Astrocyte of the cerebellum (primary cell): ENCODE data around the gene ADD1.

ENCODE experiments used
- DNase-seq: peaks from one replicate; pipeline ENCODE4 v3.0.0-alpha.2; 2011; ENCODE audit warnings: low read depth
- H3K4me3 ChIP-seq: 2 replicates; pipeline ENCODE4 v1.5.1; 2011; ENCODE audit warnings: mild to moderate bottlenecking, low read depth, low read length, moderate library complexity
- in situ Hi-C: cut with HindIII; loops from 2 replicates; pipeline ENCODE4 v1.10.0; 2017; ENCODE audit warnings: low sequenced_read_pairs
- TF ChIP-seq, protein P1 (sequence below): IDR thresholded peaks from 2 replicates; pipeline ENCODE4 v1.5.1; 2012; ENCODE audit warnings: low read length, low read depth, moderate library complexity, mild to moderate bottlenecking; ENCODE audit errors: missing control alignments

Gene ADD1

DNA sequence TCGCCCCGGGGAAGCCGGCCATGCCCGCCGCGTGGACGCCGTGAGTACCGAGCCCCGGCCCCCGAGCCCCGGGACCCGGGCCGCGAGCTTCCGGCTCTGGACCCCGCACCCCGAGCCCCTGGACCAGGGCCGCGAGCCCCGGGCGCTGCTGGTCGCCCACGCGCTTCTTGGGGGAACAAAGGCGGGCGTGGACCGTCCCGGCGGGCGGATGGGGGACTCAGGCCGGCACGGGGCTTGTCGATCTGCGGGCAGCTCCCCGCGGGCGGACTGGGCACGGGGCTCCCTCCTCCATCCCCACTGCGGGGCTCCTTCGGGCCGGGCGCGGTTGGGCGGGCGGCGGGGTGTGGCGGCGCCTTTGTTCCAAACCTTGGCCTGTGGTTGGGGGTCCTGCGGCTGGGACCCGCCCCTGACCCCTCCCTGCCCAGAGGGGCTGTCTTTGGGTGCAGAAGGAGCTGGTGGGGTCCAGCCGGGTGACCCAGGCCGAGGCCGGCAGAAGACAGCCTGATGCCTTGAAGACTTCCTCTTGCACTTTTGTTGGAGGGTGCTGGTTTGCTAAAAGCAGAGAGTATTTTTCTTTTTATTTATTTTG lies 25.2 kb upstream of the ADD1 start:
- peak overlapping the region; percentile 51 for H3K4me3 ChIP-seq
- DNase-seq, result no peak
- in situ Hi-C loops, result no loop called here

DNA sequence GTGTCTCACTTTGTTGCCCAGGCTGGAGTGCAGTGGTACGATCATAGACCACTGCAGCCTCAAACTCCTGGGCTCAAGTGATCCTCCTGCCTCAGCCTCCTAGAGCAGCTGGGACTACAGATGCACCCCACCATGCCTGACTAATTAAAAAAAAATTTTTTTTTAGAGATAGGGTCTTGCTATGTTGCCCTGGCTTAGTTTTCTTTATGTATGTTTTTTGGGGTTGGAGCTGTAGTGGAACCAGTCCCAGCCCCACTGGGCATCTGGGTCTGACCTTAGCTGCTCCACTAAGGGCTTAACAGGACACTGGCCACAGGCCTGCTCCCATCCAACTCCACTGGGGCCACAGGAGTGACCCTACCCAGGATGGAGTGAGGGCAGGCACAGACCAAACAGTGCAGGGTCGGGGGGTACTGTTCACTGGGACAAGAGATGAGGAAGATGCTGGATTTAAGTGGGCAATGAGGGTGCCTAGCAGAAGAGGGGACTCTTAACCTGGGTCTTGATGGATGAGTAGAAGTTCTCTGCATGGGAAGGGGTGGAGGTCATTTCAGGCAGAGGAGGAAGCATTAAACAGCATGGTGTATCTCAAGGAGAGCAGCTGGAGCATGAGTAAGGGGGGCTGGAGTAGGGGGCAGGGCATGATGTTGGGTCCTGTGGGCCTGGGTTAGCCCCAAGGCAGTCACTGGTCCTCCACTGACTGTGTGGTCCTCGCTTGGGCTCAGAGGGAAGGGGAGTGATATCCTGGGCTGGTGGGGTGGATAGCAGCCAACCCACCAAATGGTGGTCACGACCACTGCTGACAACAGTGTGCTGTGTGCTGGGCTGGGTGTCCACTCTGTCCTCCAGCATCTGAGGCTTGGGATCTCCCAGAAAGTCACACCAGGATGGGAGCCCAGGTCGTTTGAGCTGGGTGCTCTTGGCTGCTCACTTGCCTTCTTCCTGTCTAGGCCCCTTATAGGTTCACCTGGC lies 24.1 kb upstream of the ADD1 start:
- in situ Hi-C loops, result no loop called here
- DNase-seq, result no peak
- H3K4me3 ChIP-seq, result peak overlapping the region; percentile 51
- TF ChIP-seq, protein P1, sequence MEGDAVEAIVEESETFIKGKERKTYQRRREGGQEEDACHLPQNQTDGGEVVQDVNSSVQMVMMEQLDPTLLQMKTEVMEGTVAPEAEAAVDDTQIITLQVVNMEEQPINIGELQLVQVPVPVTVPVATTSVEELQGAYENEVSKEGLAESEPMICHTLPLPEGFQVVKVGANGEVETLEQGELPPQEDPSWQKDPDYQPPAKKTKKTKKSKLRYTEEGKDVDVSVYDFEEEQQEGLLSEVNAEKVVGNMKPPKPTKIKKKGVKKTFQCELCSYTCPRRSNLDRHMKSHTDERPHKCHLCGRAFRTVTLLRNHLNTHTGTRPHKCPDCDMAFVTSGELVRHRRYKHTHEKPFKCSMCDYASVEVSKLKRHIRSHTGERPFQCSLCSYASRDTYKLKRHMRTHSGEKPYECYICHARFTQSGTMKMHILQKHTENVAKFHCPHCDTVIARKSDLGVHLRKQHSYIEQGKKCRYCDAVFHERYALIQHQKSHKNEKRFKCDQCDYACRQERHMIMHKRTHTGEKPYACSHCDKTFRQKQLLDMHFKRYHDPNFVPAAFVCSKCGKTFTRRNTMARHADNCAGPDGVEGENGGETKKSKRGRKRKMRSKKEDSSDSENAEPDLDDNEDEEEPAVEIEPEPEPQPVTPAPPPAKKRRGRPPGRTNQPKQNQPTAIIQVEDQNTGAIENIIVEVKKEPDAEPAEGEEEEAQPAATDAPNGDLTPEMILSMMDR, result no peak

More for the DNA sequence above, 25.2 kb upstream of the ADD1 start:
- TF ChIP-seq, protein P1, result no peak

DNA sequence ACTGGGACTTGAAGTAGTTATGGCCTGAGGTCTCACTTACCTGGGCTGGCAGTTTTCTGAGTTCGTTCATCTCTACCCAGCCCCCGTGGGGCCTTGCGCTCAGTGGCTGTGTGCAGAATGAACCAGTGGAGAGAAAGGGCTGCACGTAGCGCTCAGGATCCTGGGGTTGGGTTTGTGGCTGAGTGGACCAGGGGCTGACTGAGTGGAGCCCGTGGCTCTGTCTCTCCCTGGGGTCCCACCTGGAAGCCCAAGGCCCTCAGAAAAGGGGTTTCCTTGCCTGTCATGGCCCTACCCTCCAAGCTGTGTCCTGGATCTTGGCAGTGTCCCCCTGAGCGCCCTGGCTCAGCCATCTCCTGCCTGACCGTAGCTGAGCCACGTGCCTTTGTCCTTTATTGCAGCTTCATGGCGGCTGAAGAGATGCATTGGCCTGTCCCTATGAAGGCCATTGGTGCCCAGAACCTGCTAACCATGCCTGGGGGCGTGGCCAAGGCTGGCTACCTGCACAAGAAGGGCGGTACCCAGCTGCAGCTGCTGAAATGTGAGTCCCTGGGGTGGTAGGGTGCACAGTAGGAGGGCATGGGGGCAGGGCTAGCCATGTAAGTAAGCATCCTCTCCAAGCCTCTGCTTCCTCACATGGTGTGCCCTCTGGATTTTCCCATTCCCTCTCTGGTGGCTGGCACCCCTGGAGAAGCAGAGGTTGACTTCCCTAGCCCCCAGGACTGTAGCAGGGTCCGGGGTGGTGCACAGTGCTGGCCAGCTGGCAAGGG lies 23.2 kb upstream of the ADD1 start:
- in situ Hi-C loops, result no loop called here
- no peak overlapping the region for H3K4me3 ChIP-seq
- DNase-seq, result no peak
- TF ChIP-seq, protein P1, result no peak

DNA sequence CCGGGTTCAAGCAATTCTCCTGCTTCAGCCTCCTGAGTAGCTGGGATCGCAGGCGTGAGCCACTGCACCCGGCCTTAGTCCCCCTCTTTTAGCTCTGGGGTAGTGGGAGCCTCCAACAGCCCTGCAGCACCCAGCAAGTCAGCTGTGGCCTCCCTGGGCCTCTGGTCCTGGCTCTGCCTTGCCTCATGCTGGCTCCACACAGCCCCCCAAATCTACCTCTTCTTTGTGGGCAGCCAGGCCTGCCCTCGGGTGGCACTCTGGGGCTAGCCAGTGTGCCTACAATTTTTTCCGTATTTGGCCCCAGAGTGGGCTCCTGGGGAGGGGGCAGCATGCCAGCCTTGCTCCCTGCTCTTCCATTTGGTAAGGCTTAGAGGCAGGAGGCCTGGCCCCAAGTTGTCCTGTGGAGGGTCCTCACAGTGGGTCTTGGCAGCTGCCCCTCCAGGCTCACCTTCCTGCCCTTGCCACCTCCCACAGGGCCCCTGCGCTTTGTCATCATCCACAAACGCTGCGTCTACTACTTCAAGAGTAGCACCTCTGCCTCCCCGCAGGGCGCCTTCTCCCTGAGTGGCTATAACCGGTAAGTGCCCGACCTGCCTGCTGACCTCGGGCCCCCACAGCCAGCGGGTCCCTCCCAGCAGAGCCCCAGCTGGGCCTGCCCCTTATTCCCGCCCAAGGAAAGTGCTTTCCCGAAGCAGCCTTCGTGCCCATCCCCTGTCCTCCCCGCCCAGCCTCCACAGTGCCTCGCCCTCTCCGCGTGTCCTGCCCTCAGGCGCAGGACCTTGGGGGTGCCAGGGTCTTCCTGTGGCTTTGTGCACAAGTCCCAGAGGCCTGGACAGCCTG lies 21.0 kb upstream of the ADD1 start:
- TF ChIP-seq, protein P1, result no peak
- no peak for DNase-seq
- H3K4me3 ChIP-seq, result no peak overlapping the region
- in situ Hi-C loops, result no loop called here

DNA sequence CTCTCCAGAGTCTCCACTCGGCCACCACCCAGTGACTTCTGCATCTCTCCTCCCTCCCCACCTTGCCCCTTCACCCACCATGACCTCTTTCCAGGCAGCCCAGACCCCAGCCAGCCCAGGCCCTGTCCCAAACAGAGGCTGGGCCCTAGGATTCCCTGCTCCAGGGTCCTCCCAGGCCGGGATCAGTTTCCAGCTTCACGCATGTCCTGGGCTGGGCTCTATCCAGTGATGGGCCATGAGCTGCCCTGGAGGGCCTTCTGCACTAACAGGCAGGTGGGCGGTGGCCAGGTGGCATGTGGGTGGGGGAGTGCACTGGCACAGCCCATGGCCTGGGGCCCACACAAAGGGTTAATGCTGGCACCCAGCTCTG lies 20.4 kb upstream of the ADD1 start:
- TF ChIP-seq, protein P1, result no peak
- in situ Hi-C loops, result no loop called here
- H3K4me3 ChIP-seq, result no peak overlapping the region
- DNase-seq, result no peak
